Fibroblast of the conjunctiva (primary cell): ENCODE measurements around the gene ATG9B.
"Not testable (repeated sequence)": the region's sequence is repeated elsewhere in the genome, so short reads cannot be mapped to it uniquely, and the experiment has no call there.

Source experiments
- DNase-seq: peaks from one replicate; pipeline ENCODE4 v3.0.0-alpha.2; 2010; ENCODE audit warnings: low read depth

ATG9B gene

GRCh38 chr7:151057989-151058780 is 33.9 kb upstream of the ATG9B start:
- DNase-seq = peak; percentile 98

- DNase-seq = no peak
These were observed 33.3 kb upstream of the ATG9B start, which contains the start of gene CDK5 for GRCh38 chr7:151057506-151057988. CDK5 (minus strand) TSS chr7:151057897; CDS start chr7:151057848, 49 bp downstream.

GRCh38 chr7:151056666-151057505 is 32.6 kb upstream of the ATG9B start:
- no peak for DNase-seq

- no peak for DNase-seq
These were observed 32.0 kb upstream of the ATG9B start for GRCh38 chr7:151056283-151056665.

- DNase-seq = no peak
These were observed 29.5 kb upstream of the ATG9B start for GRCh38 chr7:151053751-151054150.

GRCh38 chr7:151053096-151053495 is 28.8 kb upstream of the ATG9B start:
- DNase-seq = no peak

- DNase-seq = no peak
These were observed 26.8 kb upstream of the ATG9B start for GRCh38 chr7:151051108-151051507.

- no peak for DNase-seq
These were observed 24.7 kb upstream of the ATG9B start for GRCh38 chr7:151048911-151049463.

- no peak for DNase-seq
These were observed 23.9 kb upstream of the ATG9B start, which contains the start of gene ASIC3 for GRCh38 chr7:151047976-151048815. ASIC3 (plus strand) TSS chr7:151048531; CDS start chr7:151048886, 355 bp downstream.

- DNase-seq = peak; percentile 80
These were observed 22.6 kb upstream of the ATG9B start for GRCh38 chr7:151046603-151047573.

GRCh38 chr7:151045967-151046366 is 21.7 kb upstream of the ATG9B start:
- no peak for DNase-seq

- DNase-seq = no peak
These were observed 21.0 kb upstream of the ATG9B start for GRCh38 chr7:151045262-151045661.

- DNase-seq = no peak
These were observed 19.7 kb upstream of the ATG9B start for GRCh38 chr7:151043959-151044358.

- DNase-seq = not testable (repeated sequence)
These were observed 19.2 kb upstream of the ATG9B start for GRCh38 chr7:151043449-151043848.

GRCh38 chr7:151040616-151041375 is 16.5 kb upstream of the ATG9B start:
- DNase-seq = no peak

GRCh38 chr7:151039850-151040548 is 15.7 kb upstream of the ATG9B start:
- DNase-seq = no peak

- peak; percentile 88 for DNase-seq
These were observed 14.9 kb upstream of the ATG9B start for GRCh38 chr7:151038951-151039849.

GRCh38 chr7:151035902-151036301 is 11.6 kb upstream of the ATG9B start:
- DNase-seq = no peak
